Cerebellar cortex (tissue), 1 donor: Measurements from ENCODE around the gene MRPS24.
A peak's percentile ranks its signal among the peaks of the same experiment; 100 is the strongest.

Experiments used
- DNase-seq: peaks from one replicate; pipeline ENCODE4 v3.0.0-alpha.2; 2015; ENCODE audit warnings: low spot score

Gene MRPS24

GRCh38 chr7:43877968-43878864, 8.9 kb upstream of the MRPS24 start:
- no peak for DNase-seq

DNA sequence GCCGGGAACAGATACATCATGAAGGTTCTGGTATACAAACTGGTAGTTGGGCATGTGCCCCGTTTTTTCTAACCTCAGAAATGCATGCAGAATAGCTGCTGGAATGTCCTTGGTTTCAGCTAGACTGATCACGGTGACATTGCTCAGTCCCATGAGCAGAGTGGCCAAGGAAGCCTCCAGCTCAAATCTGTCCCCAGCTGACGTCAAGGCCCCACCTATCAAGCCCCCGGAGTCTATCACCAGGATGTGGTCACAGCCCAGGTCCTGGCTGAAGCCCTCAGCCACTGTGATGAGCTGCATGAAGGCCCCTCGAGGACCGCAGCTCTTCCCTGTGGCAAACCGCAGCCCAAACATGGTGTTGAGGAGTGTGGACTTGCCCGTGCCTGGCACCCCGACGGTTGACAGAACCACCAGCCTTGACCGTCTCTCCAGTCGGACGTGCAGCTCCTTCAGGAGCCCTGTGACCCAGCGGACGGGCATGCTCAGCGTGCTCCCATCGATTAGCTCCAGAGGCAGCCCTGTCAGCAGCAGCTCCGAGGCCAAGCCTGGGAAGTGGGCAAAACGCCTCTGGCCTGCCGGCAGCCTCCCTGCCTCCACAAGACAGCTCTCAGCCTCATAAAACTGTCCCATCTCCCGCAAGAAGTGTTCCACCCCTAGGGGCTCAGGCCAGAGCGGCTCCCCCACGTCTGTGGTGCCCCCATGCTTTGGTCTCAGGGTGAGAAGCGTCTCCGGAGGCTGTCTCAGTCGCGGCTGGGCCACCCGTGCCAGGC, 7.8 kb upstream of the MRPS24 start:
- DNase-seq: no peak

- DNase-seq: no peak
Measured at GRCh38 chr7:43876241-43876640, 6.9 kb upstream of the MRPS24 start.

DNA sequence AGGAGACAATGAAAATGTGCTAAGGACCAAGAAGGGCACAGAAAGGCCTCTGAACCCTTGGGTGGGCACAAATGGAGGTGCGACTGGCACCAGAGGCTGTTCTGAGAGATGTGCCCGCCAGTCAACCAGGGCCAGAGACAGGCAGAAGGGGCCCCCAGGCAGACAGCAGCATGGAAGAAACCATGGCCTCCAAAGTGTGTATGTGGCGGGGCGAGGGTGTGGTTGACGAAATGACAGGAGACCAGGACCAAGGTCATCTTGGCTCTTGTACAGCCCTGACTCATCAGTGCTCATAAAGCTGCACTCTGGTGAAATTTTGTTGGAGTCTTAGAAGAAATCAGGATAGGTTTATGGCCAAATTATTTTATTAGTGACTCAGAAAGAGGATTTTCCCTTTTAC, 4.0 kb upstream of the MRPS24 start:
- no peak for DNase-seq

DNA sequence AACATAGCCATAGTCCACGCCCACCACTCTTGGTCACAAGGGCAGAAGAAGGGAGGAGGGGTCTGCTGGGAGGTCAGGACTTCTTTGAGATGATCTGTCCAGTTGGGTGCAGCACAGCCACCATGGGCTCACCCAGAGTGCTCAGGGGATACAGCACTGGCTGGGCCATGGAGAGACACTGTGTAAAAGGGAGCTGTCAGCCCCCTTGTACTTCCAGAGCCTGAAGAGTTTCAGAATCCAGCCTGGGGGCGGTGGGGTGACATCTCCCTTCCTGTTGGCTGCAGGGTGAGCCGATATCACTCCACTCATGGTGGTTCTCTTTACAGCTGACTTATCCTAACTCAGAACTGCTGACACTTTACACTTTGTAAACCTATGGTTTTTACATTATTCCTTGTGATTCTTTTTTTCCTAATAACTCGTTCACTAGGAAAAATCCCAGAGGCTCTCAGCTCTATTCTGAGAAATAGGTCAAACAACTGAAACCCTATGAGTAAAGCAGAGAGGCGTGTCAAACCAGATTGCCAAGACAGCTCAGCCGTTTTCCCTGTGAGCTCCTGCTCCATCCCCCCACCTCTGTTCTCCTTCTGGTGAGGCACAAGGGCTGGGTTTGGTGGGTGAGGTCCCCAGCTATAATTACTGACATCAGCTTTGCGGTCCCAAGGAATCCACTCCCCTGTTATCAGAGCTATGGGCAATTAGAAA, 3.2 kb upstream of the MRPS24 start:
- peak; percentile 57 for DNase-seq

DNA sequence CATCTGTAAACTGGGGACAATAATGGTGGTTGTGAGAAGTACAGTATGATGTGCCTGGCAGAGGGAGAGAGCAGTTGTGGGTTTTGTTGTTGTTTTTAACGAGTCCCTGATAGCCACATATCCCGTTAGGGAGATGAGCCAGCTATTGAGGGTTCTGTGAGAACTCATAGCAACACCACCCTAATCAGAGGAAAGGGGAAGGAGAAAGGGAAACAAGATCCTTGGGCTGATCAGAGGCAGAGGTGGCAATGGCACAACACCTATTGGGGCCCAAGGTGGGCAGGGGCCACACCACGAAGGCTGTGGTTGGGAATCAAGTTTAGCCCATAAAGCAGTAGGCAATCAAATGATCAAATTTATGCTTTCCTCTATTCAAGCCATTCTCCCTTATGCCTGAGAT, 1.7 kb upstream of the MRPS24 start:
- DNase-seq: no peak

GRCh38 chr7:43870316-43870715, 999 bp upstream of the MRPS24 start:
- DNase-seq: no peak

GRCh38 chr7:43869867-43870240, 537 bp upstream of the MRPS24 start:
- no peak for DNase-seq

DNA sequence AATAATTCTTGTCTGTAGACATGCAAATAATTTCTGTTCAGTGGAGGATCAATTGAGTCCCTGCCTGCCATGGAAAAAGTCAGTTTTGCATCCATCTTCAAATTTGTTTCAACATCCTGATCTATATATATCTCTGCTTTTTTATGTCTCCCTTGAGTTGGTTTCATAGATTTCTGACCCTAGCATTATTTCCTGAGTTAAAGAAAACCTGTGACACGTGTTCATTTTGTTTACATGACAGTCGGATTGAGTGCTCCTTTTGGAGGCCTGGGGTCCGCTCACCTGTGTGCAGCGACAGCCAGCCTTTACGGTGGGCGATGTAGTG, 674 bp downstream of the MRPS24 start:
- no peak for DNase-seq

DNA sequence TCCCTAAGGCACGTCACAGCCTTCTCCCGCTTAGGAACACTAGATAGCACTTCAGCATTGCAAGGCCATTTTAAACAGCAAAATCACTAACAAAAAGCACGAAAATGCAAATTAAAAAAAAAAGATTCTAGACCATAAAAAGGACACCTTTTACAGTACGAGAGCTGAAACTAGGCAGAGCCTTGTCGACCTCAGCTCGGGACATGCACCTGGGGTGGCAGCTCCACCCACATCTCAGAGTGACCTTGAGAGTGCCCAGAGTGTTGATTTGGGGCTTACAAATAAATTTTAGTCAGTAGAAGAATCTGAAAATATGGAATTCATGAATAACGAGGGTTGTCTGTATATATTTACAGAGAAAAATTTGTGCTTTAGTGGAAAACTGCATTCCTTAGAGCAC, 1.1 kb downstream of the MRPS24 start:
- DNase-seq: no peak

DNA sequence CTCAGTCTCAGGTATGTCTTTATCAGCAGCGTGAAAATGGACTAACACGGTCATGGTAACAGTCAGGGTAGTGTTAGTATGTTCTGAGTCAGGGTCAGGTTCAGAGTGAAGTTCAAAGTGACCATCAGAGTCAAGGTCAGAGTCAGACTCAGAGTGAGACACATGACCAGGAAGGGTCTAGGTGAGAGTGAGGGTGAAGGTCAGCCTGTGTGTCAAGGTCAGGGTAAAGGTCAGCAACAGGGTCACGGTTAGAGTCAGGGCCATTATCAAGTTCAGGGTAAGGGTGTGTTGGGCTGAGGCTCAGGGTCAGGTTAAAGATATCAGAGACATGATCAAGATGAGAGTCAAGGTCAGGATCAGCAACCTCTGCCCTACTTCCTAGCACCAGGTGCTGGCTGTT, 4.0 kb downstream of the MRPS24 start:
- DNase-seq: no peak

DNA sequence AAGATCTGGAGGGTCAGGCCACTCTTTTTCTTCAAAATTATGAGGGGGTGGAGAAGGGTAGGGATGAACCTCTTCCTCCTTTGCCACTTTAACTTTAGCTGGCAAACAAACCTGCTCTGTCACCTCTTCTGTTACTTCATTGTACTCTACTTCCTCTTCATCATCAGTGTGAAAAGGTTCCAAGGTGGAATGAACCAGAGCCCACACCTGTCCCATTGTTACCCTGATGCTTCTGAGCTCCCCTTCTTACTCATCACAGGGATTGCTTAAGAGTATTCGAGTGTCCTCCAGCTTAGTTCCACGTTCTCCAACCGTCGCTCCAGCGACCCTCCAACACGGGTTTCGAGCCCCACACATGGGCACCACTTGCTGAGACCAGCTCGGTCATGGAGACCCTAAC, 5.2 kb downstream of the MRPS24 start:
- no peak for DNase-seq

GRCh38 chr7:43856996-43857395, 12.3 kb downstream of the MRPS24 start:
- no peak for DNase-seq

- no peak for DNase-seq
Measured at GRCh38 chr7:43856316-43856715, 13.0 kb downstream of the MRPS24 start.

GRCh38 chr7:43855176-43855575, 14.1 kb downstream of the MRPS24 start:
- DNase-seq: no peak

- no peak for DNase-seq
Measured at GRCh38 chr7:43851805-43852204, 17.5 kb downstream of the MRPS24 start.

GRCh38 chr7:43850348-43851116, 18.8 kb downstream of the MRPS24 start:
- no peak for DNase-seq

GRCh38 chr7:43849047-43849446, 20.3 kb downstream of the MRPS24 start:
- DNase-seq: no peak

GRCh38 chr7:43847496-43847895, 21.8 kb downstream of the MRPS24 start:
- no peak for DNase-seq

GRCh38 chr7:43844662-43845061, 24.7 kb downstream of the MRPS24 start:
- no peak for DNase-seq

- no peak for DNase-seq
Measured at GRCh38 chr7:43844257-43844656, 25.1 kb downstream of the MRPS24 start.

- DNase-seq: no peak
Measured at GRCh38 chr7:43843296-43843695, 26.0 kb downstream of the MRPS24 start.
